GM12874 (cell line): ENCODE measurements around the gene DOCK1.

Experiments used
- CTCF ChIP-seq: IDR thresholded peaks from 2 replicates; pipeline ENCODE4 v1.5.1; 2011; ENCODE audit warnings: low read depth, mild to moderate bottlenecking, control low read depth, low read length, moderate library complexity; ENCODE audit not compliant: insufficient read depth

The DOCK1 gene

DNA sequence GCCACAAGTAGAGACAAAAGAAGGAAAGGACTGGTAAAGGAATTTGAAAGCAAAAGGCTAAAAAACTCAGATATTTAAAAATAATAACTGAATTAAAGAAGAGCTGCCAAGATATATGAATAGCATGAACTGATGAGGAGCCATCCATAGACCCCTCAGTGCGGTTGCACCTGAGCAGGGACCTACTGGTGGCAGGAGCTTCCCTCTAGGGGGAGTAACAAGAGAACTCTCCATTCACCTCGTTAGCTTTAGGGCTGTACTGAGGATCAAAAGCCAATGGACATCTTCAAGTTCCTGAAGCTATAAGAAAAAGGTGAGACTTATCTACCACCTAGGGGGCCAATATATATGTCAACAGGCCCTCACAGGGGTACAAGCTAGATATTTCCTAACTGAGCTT is 27.8 kb upstream of the DOCK1 start:
- TF ChIP-seq CTCF = no peak

GRCh38 chr10:126878594-126878993 is 26.6 kb upstream of the DOCK1 start:
- TF ChIP-seq CTCF = no peak

DNA sequence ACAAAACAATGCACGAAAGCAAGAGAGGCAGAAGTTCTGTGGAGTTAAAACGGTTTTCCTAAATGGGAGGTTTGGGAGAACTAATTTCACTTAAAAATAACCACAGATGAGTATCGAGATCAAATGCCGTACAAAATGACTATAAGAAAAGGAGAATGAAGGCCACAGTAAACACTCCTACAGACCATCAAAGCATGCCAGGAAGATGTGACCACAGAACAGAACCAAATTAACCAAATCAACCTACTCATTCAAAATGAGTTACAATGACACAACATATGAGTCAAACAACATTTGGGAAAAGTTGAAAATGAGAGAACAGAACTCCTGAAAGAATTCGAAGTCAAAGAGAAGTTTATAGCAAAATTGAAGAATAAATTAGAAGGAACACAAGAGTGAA is 24.3 kb upstream of the DOCK1 start:
- TF ChIP-seq CTCF = no peak

DNA sequence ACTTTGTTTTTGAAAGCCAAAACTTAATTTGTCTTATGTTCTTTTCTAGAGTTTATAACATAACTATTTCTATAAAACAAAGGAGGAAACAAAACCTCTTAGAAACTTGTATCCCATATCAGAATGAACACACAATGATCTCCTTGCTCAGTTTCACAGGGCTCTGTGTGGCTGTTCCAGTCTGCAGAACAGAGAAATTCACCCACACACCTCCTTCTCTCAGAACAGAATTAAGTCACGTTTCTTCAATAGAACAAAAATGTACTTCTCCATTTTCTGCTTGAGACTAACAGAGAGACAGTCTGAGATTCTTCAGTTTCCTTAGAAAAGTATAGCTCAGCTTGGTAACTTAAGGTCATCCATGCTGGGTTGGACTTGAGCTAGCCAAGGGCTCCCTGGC is 15.8 kb upstream of the DOCK1 start:
- TF ChIP-seq CTCF = no peak

GRCh38 chr10:126892226-126893175 is 12.7 kb upstream of the DOCK1 start:
- TF ChIP-seq CTCF = no peak

- TF ChIP-seq CTCF = no peak
Observed at GRCh38 chr10:126893206-126893605, 12.0 kb upstream of the DOCK1 start.

GRCh38 chr10:126893841-126894240 is 11.4 kb upstream of the DOCK1 start:
- no peak for TF ChIP-seq CTCF
